GM12878 (cell line): Measurements from ENCODE around the gene ZBTB3. TPM values are rescaled to one million over a fixed set of nuclear protein-coding genes. Genes with fewer than 3 reads are reported as not detected.

ENCODE experiments used
- BHLHE40 ChIP-seq, 2 experiments: fragments of 450-650 bp in 1 of 2; IDR thresholded peaks; 2 replicates each; pipeline ENCODE4 v1.6.1; 2011 to 2017; ENCODE audit warnings: low read depth in 2 of 2, borderline replicate concordance in 1 of 2, improper control_type of control experiment in 1 of 2, low read length in 1 of 2, mild to moderate bottlenecking in 1 of 2
- CBX3 ChIP-seq: fragments of 200-600 bp; sonication (generic); IDR thresholded peaks from 2 replicates; pipeline ENCODE4 v1.6.1; 2016; ENCODE audit warnings: low read depth, borderline replicate concordance
- CEBPB ChIP-seq, 2 experiments: fragments of 150-350 bp in 1 of 2; IDR thresholded peaks; 2 replicates each; pipeline ENCODE4 v1.6.1; 2012 to 2014; ENCODE audit warnings: low read depth in 2 of 2, low read length in 2 of 2, borderline replicate concordance in 1 of 2, inconsistent platforms in 1 of 2
- CHD2 ChIP-seq: IDR thresholded peaks from 2 replicates; pipeline ENCODE4 v1.6.1; 2011; ENCODE audit warnings: low read depth, low read length, improper control_type of control experiment, borderline replicate concordance
- CREB1 ChIP-seq: IDR thresholded peaks from 2 replicates; pipeline ENCODE4 v1.6.1; 2012; ENCODE audit warnings: low read depth, mild to moderate bottlenecking, inconsistent platforms
- CUX1 ChIP-seq: IDR thresholded peaks from 2 replicates; pipeline ENCODE4 v1.6.1; 2012; ENCODE audit warnings: improper control_type of control experiment, low read depth, low read length; ENCODE audit not compliant: insufficient replicate concordance
- E2F4 ChIP-seq: IDR thresholded peaks from 2 replicates; pipeline ENCODE4 v1.6.1; 2012; ENCODE audit warnings: low read depth, low read length, improper control_type of control experiment
- FOS ChIP-seq: IDR thresholded peaks from 3 replicates; pipeline ENCODE4 v1.6.1; 2011; ENCODE audit warnings: borderline replicate concordance; ENCODE audit not compliant: insufficient read length; ENCODE audit errors: extremely low read depth
- FOXM1 ChIP-seq: IDR thresholded peaks from 2 replicates; pipeline ENCODE4 v1.6.1; 2012; ENCODE audit warnings: low read depth, mild to moderate bottlenecking, inconsistent platforms, low read length, moderate library complexity
- IKZF1 ChIP-seq: fragments of 450-650 bp; conservative IDR thresholded peaks from 2 replicates; pipeline ENCODE4 v1.6.1; 2017; ENCODE audit warnings: antibody characterized with exemption, mild to moderate bottlenecking
- KDM1A ChIP-seq: fragments of 200-600 bp; sonication (generic); IDR thresholded peaks from 2 replicates; pipeline ENCODE4 v1.6.1; 2016; ENCODE audit warnings: borderline replicate concordance
- LARP7 ChIP-seq: fragments of 450-650 bp; IDR thresholded peaks from 2 replicates; pipeline ENCODE4 v1.6.1; 2017; ENCODE audit warnings: mild to moderate bottlenecking
- POU2F2 ChIP-seq: IDR thresholded peaks from 3 replicates; pipeline ENCODE4 v1.6.1; 2011; ENCODE audit warnings: low read depth, mild to moderate bottlenecking, low read length, borderline replicate concordance
- PRDM15 ChIP-seq: fragments of 450-650 bp; formaldehyde crosslinking; IDR thresholded peaks from 2 replicates; pipeline ENCODE4 v1.4.0; 2020; ENCODE audit warnings: mild to moderate bottlenecking, moderate library complexity
- RAD21 ChIP-seq: IDR thresholded peaks from 2 replicates; pipeline ENCODE4 v1.6.1; 2011; ENCODE audit warnings: mild to moderate bottlenecking, low read depth, low read length, moderate library complexity; ENCODE audit not compliant: insufficient read depth
- RCOR1 ChIP-seq: conservative IDR thresholded peaks from 2 replicates; pipeline ENCODE4 v1.6.1; 2012; ENCODE audit warnings: low read depth, low read length, improper control_type of control experiment
- STAT3 ChIP-seq: IDR thresholded peaks from 2 replicates; pipeline ENCODE4 v1.6.1; 2011; ENCODE audit warnings: low read depth, low read length, improper control_type of control experiment
- USF2 ChIP-seq: IDR thresholded peaks from 2 replicates; pipeline ENCODE4 v1.6.1; 2011; ENCODE audit warnings: low read depth, low read length, improper control_type of control experiment, borderline replicate concordance
- polyA plus RNA-seq, 11 experiments: library from polyadenylated mRNA; depleted of rRNA in 4 of 11; unstranded in 6 of 11; stranded (reverse) in 5 of 11; fragments of >200 nt; fragmentation: Nextera tagmentation in 4 of 11; fragmentation: Illumina TruSeq in 1 of 11; extraction: Ambion mirVana in 4 of 11; extraction: Trizol in 1 of 11; gene quantifications; 1 replicate in 1 of 11; 2 replicates in 10 of 11; pipeline versions ENCODE4 v1.2.1 to v1.2.3, GENCODE V29; 2011 to 2016; ENCODE audit warnings: inconsistent platforms in 2 of 11, missing spikeins in 2 of 11, low read depth in 1 of 11
- total RNA-seq, 4 experiments: library from RNA; depleted of rRNA in 3 of 4; stranded (reverse); fragments of >200 nt in 3 of 4; fragmentation: Illumina TruSeq in 1 of 4; extraction: Trizol in 1 of 4; gene quantifications; 2 replicates each; pipeline versions ENCODE4 v1.2.1 to v1.2.3, GENCODE V29; 2013 to 2021

The ZBTB3 gene
- total and polyA plus RNA-seq, 10 of the 15 experiments (the other 5 are each of a cell fraction or from before 2014, with no cell fraction given), result 1.4 to 7.7 (median 4.8) TPM

GRCh38 chr11:62709247-62710000 lies 44.5 kb downstream of the ZBTB3 start (continued):
- TF ChIP-seq FOS (no peak), CEBPB (IDR thresholded peaks at IDR 0.05; ENCODE audit: borderline replicate concordance in 1 of 2, low read depth in 2 of 2, low read length in 2 of 2) (no peak), RAD21 (no peak), RCOR1 (peak; percentile 100), PRDM15 (no peak), LARP7 (0 out of 2 replicates have a peak, but pooled peaks have one; percentile 44), IKZF1 (peak; percentile 81), BHLHE40 (IDR thresholded peaks at IDR 0.05; ENCODE audit: borderline replicate concordance in 1 of 2, low read depth in 2 of 2, low read length in 1 of 2) (peak in 1 of 2 experiments; percentile 13; a peak in 1 of 4 replicates), KDM1A (no peak), CHD2 (no peak), CBX3 (no peak), POU2F2 (peak; percentile 47; the same call in 2 of the 3 replicates), E2F4 (no peak), CREB1 (peak; percentile 79), FOXM1 (no peak), CUX1 (no peak), USF2 (no peak), STAT3 (0 out of 2 replicates have a peak, but pooled peaks have one; percentile 28)
